Activated CD4-positive, alpha-beta T cell treated with anti-CD3 and anti-CD28 coated beads, Interleukin-2, amount 10 ng/mL, durations not matched to agents 7 days and 5 days (primary cell): Measurements from ENCODE around the gene HSPG2. TPM values are rescaled to one million over a fixed set of nuclear protein-coding genes. Genes with fewer than 3 reads are reported as not detected.
"Not testable (repeated sequence)": the region's sequence is repeated elsewhere in the genome, so short reads cannot be mapped to it uniquely, and the experiment has no call there.

Source experiments
- CTCF ChIA-PET: fragments of 350-600 bp; sonication (Branson Sonifier 250); formaldehyde crosslinking; loops from one replicate; lab custom pipeline; 2021; ENCODE audit warnings: antibody characterized with exemption; lab: Charles Lee
- POLR2A ChIA-PET: fragments of 350-600 bp; sonication (Branson Sonifier 250); formaldehyde crosslinking; loops from one replicate; lab custom pipeline; 2021; ENCODE audit warnings: antibody characterized with exemption; lab: Charles Lee
- DNase-seq: peaks from one replicate; pipeline ENCODE4 v3.0.0-alpha.2; 2020
- H3K27ac Mint-ChIP-seq: one replicate; pipeline ENCODE4 v1.8.0; 2021; ENCODE audit warnings: mild to moderate bottlenecking, moderate library complexity, mixed read lengths
- H3K27me3 Mint-ChIP-seq: one replicate; pipeline ENCODE4 v1.8.0; 2021; ENCODE audit warnings: mixed read lengths
- H3K36me3 Mint-ChIP-seq: one replicate; pipeline ENCODE4 v1.8.0; 2021; ENCODE audit warnings: low read depth, mixed read lengths
- H3K4me1 Mint-ChIP-seq: one replicate; pipeline ENCODE4 v1.8.0; 2021; ENCODE audit warnings: mixed read lengths
- H3K4me3 Mint-ChIP-seq: one replicate; pipeline ENCODE4 v1.8.0; 2021; ENCODE audit warnings: mild to moderate bottlenecking, moderate library complexity, mixed read lengths
- H3K9me3 Mint-ChIP-seq: one replicate; pipeline ENCODE4 v1.8.0; 2021; ENCODE audit warnings: mixed read lengths
- total RNA-seq, 2 experiments: library from RNA; stranded (reverse); gene quantifications; one replicate each; pipeline ENCODE4 v1.2.3, GENCODE V29; 2021

HSPG2 gene
- total RNA-seq, 2 experiments from 2014 or later, result 1.9 to 2.3 TPM

GRCh38 chr1:21911205-21912001, 25.7 kb downstream of the HSPG2 start:
- no peaks in the 10 kb centered on the region for H3K27me3 Mint-ChIP-seq
- no peak for DNase-seq
- ChIA-PET CTCF (no interaction called here), POLR2A (no interaction called here)
- H3K9me3 Mint-ChIP-seq, result no peaks in the 10 kb centered on the region
- no peaks in the 10 kb centered on the region for H3K36me3 Mint-ChIP-seq
- no peak overlapping the region for H3K4me3 Mint-ChIP-seq
- peak overlapping the region; percentile 25 for H3K27ac Mint-ChIP-seq
- H3K4me1 Mint-ChIP-seq, result peaks cover 14% of the 10 kb centered on the region

DNA sequence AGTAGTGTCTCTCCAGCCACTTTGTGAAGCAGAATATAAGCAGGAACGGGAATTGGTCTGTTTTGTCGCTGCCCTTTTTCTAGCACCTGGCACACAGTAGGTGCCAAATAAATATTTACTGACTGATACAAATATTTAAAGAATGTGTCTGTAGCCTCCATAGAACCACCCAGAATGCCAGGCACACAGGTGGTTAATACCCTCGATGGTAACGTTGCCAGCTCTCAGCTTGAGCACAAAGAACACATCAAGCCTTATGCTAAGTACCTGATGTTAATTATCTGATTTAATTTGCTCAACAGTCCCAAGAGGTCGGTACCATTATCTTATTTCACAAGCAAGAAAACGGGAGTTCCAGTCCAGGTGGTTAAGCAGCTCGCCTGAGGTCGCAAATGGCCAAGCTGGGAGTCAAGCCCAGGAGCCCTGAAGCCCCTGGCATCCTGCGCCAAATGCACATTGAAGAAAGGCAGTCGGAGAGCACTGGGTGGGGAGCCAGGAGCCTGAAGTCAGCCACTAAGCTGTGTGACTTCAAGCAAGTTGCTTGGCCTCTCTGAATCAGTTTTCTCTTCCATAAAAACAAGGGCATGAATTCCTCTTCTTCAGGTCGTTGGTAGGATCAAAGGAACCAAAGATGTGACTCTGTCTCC, 26.4 kb downstream of the HSPG2 start:
- POLR2A ChIA-PET, result no interaction called here
- H3K27ac Mint-ChIP-seq, result no peak overlapping the region

DNA sequence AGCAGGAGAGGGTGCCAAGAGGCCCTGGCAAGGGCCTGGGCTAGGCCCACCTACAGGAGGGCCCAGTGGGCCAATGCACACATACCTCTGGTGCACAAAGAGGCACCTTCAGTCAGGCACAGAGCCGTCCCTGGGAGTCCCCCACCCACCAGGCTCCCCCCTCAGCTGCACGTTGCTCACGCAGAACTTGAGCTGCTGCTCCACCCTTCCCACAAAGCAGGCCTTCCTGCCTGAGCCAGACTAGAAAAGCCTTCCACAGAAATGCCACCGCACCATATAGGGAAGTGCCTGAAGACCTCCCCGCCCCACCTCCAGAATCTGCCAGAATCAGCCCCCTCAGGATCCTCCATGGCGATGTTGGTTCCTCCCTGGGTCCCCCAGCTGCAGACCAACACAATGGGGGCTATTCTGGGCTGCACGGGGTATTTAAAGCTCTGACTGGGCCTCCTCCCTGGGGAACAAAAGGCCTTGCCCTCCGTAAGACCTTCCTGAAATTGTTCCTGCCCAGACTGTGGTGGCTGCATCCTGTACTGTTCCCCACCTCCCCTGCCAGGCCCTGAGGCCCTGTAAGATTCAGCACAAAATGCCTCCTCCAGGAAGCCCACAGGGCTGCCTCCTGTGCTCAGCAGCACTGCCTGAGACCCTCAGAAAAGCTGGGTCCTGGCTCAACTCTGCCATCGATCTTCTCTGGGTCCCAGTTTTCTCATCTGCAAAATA, 27.2 kb downstream of the HSPG2 start:
- H3K27ac Mint-ChIP-seq, result peak overlapping the region; percentile 75
- no peak for DNase-seq
- H3K36me3 Mint-ChIP-seq, result no peaks in the 10 kb centered on the region
- ChIA-PET POLR2A (no interaction called here), CTCF (interaction anchor here (0.6 to 0.9 kb wide), 2 partner anchors 9 to 21 kb away, joined by 3 to 6 read pairs; no protein-coding TSS in a partner anchor)
- peaks cover 18% of the 10 kb centered on the region for H3K4me1 Mint-ChIP-seq
- H3K27me3 Mint-ChIP-seq, result no peaks in the 10 kb centered on the region
- no peaks in the 10 kb centered on the region for H3K9me3 Mint-ChIP-seq
- H3K4me3 Mint-ChIP-seq, result no peak overlapping the region

More for the DNA sequence above, 26.4 kb downstream of the HSPG2 start:
- Mint-ChIP-seq H3K36me3 (no peaks in the 10 kb centered on the region), H3K4me1 (peaks cover 14% of the 10 kb centered on the region), H3K4me3 (no peak overlapping the region), H3K27me3 (no peaks in the 10 kb centered on the region), H3K9me3 (no peaks in the 10 kb centered on the region)
- CTCF ChIA-PET, result interaction anchor here (0.9 kb wide), 1 partner anchor 8 kb away, joined by 3 read pairs; no protein-coding TSS in a partner anchor
- no peak for DNase-seq

DNA sequence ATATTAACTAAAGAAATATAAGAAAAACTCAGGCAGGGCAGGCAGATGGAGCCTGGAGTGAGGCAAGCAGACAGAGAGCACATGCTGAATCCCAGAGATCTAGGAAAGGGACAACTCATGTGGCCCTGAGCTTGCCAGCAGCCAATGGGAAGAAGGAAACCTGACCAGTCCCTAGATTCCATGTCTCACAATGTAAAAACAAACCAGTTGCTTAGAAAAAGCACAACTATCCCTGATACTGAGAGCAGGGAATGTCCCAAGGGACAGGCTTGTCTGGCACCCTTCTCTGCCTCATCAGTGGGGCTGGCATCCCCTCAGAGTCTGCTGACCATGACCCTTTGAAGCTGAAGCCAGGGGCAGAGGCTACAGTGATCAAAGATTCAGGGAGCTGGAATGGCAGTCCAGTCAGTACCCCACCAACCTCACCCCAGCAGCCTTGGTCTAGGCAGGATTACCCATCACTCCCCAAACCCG, 27.8 kb downstream of the HSPG2 start:
- peak overlapping the region; percentile 75 for H3K27ac Mint-ChIP-seq
- ChIA-PET POLR2A (no interaction called here), CTCF (interaction anchor here (0.6 kb wide), 1 partner anchor 22 kb away, joined by 6 read pairs; no protein-coding TSS in a partner anchor)

GRCh38 chr1:21907737-21908534, 29.2 kb downstream of the HSPG2 start:
- H3K4me1 Mint-ChIP-seq, result peaks cover 16% of the 10 kb centered on the region
- H3K27ac Mint-ChIP-seq, POLR2A ChIA-PET, H3K4me3 Mint-ChIP-seq, H3K9me3 Mint-ChIP-seq, H3K27me3 Mint-ChIP-seq, DNase-seq, H3K36me3 Mint-ChIP-seq: not testable (repeated sequence)
- CTCF ChIA-PET, result interaction anchor here (1.3 kb wide), 1 partner anchor 13 kb away, joined by 4 read pairs; no protein-coding TSS in a partner anchor

More for the DNA sequence above, 27.8 kb downstream of the HSPG2 start:
- no peak for DNase-seq
- Mint-ChIP-seq H3K9me3 (no peaks in the 10 kb centered on the region), H3K27me3 (no peaks in the 10 kb centered on the region), H3K4me3 (no peak overlapping the region), H3K36me3 (no peaks in the 10 kb centered on the region), H3K4me1 (peaks cover 21% of the 10 kb centered on the region)

DNA sequence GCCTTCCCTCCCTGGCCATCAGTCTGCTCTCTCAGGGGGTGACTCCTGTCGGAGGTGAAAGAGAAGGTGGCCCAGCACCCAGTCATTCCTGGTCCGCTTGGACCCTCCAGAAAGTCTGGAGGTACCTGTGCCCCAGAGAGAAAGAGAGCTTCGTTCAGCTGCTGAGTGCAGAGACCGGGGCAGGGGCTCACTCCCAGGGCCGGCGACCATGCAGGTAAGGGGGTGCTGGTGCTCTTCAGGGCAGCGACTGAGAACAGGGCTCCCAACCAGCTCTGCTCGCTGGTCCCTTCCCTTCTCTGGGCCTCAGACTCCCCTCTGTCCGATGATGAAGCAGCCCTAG, 30.1 kb downstream of the HSPG2 start:
- no peak overlapping the region for H3K4me3 Mint-ChIP-seq
- H3K27me3 Mint-ChIP-seq, result no peaks in the 10 kb centered on the region
- H3K27ac Mint-ChIP-seq, result no peak overlapping the region
- no peaks in the 10 kb centered on the region for H3K36me3 Mint-ChIP-seq
- CTCF ChIA-PET, result interaction anchor here (1.2 kb wide), 1 partner anchor 9 kb away, joined by 3 read pairs; no protein-coding TSS in a partner anchor
- peaks cover 16% of the 10 kb centered on the region for H3K4me1 Mint-ChIP-seq
- DNase-seq, result no peak
- POLR2A ChIA-PET, result no interaction called here
- no peaks in the 10 kb centered on the region for H3K9me3 Mint-ChIP-seq

DNA sequence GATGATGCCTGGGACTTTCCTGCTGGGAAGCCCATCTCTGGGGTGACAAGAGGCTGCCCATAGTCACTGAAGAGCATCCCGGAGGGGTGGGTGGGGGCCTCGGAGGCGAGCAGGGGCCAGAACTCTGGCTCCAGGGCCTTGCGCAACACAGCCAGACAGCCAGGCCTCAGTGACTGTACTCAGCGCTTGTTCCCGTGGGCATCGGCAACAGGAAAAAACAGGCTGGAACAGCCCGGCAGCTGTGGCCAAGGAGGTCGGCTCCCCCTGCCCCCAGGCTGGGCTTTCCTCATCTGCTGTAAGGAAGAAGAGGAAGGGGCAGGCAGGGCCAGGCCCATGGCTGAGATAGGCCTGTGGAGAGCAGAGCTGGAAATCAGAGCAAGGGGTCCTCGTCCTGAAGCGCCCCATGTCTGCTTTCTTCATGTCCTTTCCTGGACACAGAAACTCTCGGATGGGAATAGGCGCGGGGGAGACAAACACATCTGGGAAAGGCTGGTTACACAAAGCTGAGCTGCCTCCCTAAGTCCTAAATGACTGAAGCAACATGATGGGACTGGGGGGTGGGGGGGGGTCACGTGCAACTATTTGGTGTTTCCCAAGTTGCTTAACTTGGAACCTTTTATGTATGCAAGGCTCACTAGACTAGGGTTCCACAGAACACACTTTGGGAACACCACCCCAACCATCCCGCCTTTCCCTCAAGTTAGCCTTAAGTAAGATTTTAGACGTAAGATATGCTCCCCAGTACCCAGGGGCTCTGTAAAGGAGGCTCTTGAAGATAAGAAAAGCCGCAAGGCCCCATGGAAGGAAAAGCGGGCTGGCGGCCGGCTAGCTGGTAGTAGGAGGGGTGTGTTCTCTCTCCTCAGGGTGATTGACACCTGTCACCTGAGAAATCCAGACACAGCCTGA, 30.7 kb downstream of the HSPG2 start:
- H3K27ac Mint-ChIP-seq, result no peak overlapping the region
- no peaks in the 10 kb centered on the region for H3K36me3 Mint-ChIP-seq
- no peaks in the 10 kb centered on the region for H3K9me3 Mint-ChIP-seq
- peaks cover 16% of the 10 kb centered on the region for H3K4me1 Mint-ChIP-seq
- DNase-seq, result no peak
- H3K27me3 Mint-ChIP-seq, result no peaks in the 10 kb centered on the region
- CTCF ChIA-PET, result interaction anchor here (1.2 kb wide), 1 partner anchor 9 kb away, joined by 3 read pairs; no protein-coding TSS in a partner anchor
- no peak overlapping the region for H3K4me3 Mint-ChIP-seq
- POLR2A ChIA-PET, result no interaction called here

DNA sequence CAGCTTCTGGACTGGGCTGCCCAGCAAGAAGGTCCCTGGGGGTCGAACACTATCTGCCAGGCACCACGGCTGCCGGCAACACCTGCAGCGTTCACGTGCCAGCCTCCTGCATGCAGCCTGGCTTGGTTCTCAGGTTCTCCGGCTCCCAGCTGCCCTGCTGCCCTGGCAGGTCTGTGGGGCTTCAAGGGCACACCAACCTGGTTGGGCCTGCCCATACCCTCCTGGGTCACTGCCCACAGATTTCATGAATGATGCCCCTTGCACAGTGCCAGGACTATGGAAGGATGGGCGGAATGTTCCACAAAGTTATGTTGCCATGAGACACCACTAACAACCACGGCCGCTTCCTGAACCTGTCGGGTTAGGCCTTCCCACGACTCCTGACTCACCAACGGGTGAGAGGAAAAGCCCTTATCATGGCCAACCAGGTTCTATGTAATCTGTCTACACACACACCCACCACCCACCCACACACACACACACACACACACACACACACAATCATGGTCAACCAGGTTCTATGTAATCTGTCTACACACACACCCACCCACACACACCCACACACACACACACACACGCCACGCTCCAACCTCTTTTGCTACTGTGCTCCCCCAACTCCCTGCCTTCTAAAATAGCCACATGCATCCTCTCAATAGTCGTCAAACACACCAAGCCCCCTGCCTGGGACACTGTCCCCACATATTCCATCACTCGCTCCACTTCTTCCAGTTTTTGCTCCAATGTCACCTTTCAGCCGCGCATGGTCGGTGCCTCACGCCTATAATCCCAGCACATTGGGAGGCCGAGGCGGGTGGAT, 32.2 kb downstream of the HSPG2 start:
- Mint-ChIP-seq H3K4me3 (no peak overlapping the region), H3K27me3 (no peaks in the 10 kb centered on the region), H3K9me3 (no peaks in the 10 kb centered on the region), H3K27ac (no peak overlapping the region), H3K4me1 (peaks cover 11% of the 10 kb centered on the region), H3K36me3 (no peaks in the 10 kb centered on the region)
- ChIA-PET CTCF (no interaction called here), POLR2A (no interaction called here)
- DNase-seq, result no peak

- Mint-ChIP-seq H3K27ac (no peak overlapping the region), H3K4me3 (no peak overlapping the region), H3K27me3 (no peaks in the 10 kb centered on the region), H3K36me3 (no peaks in the 10 kb centered on the region), H3K4me1 (peaks cover 7% of the 10 kb centered on the region), H3K9me3 (no peaks in the 10 kb centered on the region)
- CTCF ChIA-PET, result no interaction called here
- DNase-seq, result no peak
- POLR2A ChIA-PET, result no interaction called here
Observed at GRCh38 chr1:21904454-21904703, 32.7 kb downstream of the HSPG2 start.

- ChIA-PET POLR2A (no interaction called here), CTCF (no interaction called here)
- no peaks in the 10 kb centered on the region for H3K36me3 Mint-ChIP-seq
- H3K27me3 Mint-ChIP-seq, result no peaks in the 10 kb centered on the region
- H3K4me1 Mint-ChIP-seq, result peaks cover 7% of the 10 kb centered on the region
- no peak for DNase-seq
- H3K9me3 Mint-ChIP-seq, result no peaks in the 10 kb centered on the region
- no peak overlapping the region for H3K4me3 Mint-ChIP-seq
- H3K27ac Mint-ChIP-seq, result no peak overlapping the region
Observed at GRCh38 chr1:21903638-21904453, 33.3 kb downstream of the HSPG2 start.
